Activated T-helper 1 cell treated with anti-CD3 and anti-CD28 coated beads, Interleukin-12 subunit alpha, Interleukin-12 subunit beta, Interleukin-2, Interleukin-4 antibody, amounts not matched to agents 30 ng/mL and 10 ng/mL and 1 ng/mL, durations not matched to agents 14 hours and 24 hours and 36 hours (primary cell): ENCODE data around the gene PNLDC1. TPM values are rescaled to one million over a fixed set of nuclear protein-coding genes. Genes with fewer than 3 reads are reported as not detected.

Experiments used
- DNase-seq: peaks from one replicate; pipeline ENCODE4 v3.0.0; 2021; ENCODE audit warnings: low spot score
- H3K27ac Mint-ChIP-seq: one replicate; pipeline ENCODE4 v1.8.0; 2021; ENCODE audit warnings: mild to moderate bottlenecking, mixed read lengths
- H3K27me3 Mint-ChIP-seq: one replicate; pipeline ENCODE4 v1.8.0; 2022; ENCODE audit warnings: mild to moderate bottlenecking, moderate library complexity, mixed read lengths; ENCODE audit not compliant: insufficient read depth
- H3K36me3 Mint-ChIP-seq: one replicate; pipeline ENCODE4 v1.8.0; 2021; ENCODE audit warnings: low read depth, mixed read lengths
- H3K4me1 Mint-ChIP-seq: one replicate; pipeline ENCODE4 v1.8.0; 2021; ENCODE audit warnings: low read depth, mixed read lengths
- H3K4me3 Mint-ChIP-seq: one replicate; pipeline ENCODE4 v1.8.0; 2021; ENCODE audit warnings: mild to moderate bottlenecking, moderate library complexity, mixed read lengths
- H3K9me3 Mint-ChIP-seq: one replicate; pipeline ENCODE4 v1.8.0; 2021; ENCODE audit warnings: mixed read lengths
- intact Hi-C: fragments of 100-400 bp; cut with micrococcal nuclease; formaldehyde crosslinking; loops from one replicate; pipeline ENCODE4 v1.15.1; 2024
- total RNA-seq: library from RNA; stranded (reverse); gene quantifications from 2 replicates; pipeline ENCODE4 v1.2.3, GENCODE V29; 2022

The PNLDC1 gene
- total RNA-seq, 1 donor from 2014 or later: 0.78 TPM

- Mint-ChIP-seq H3K36me3 (peaks cover 40% of the 10 kb centered on the region), H3K4me3 (peak within 1 kb of the TSS; percentile 97), H3K4me1 (peaks cover 45% of the 10 kb centered on the region), H3K27me3 (no peaks in the 10 kb centered on the region), H3K27ac (peak within 1 kb of the TSS; percentile 93), H3K9me3 (no peaks in the 10 kb centered on the region)
- intact Hi-C loops: loop anchor here (1.0 to 5.0 kb wide), 5 partner anchors 15 to 910 kb away; partner anchors contain the start of genes SOD2 and TCP1
- peak; percentile 94 for DNase-seq
Observed at GRCh38 chr6:159761873-159762680, 38.0 kb upstream of the PNLDC1 start, which contains the start of gene ACAT2. Gene ACAT2 (plus strand): TSS chr6:159762045. CDS start chr6:159762088, 43 bp downstream.

- no peak for DNase-seq
- peaks cover 43% of the 10 kb centered on the region for H3K36me3 Mint-ChIP-seq
Observed at GRCh38 chr6:159762681-159763293, 37.3 kb upstream of the PNLDC1 start.

GRCh38 chr6:159766906-159767305 is 33.2 kb upstream of the PNLDC1 start:
- Mint-ChIP-seq H3K27ac (peak overlapping the region; percentile 65), H3K36me3 (peaks cover 58% of the 10 kb centered on the region), H3K9me3 (no peaks in the 10 kb centered on the region), H3K4me1 (peaks cover 38% of the 10 kb centered on the region), H3K4me3 (no peak overlapping the region), H3K27me3 (no peaks in the 10 kb centered on the region)
- intact Hi-C loops: no loop called here
- DNase-seq: no peak

More at GRCh38 chr6:159762681-159763293, 37.3 kb upstream of the PNLDC1 start:
- H3K9me3 Mint-ChIP-seq: no peaks in the 10 kb centered on the region
- intact Hi-C loops: loop anchor here (1.0 to 5.0 kb wide), 4 partner anchors 27 to 910 kb away; partner anchors contain the start of genes SOD2 and TCP1
- H3K27me3 Mint-ChIP-seq: no peaks in the 10 kb centered on the region
- H3K4me1 Mint-ChIP-seq: peaks cover 46% of the 10 kb centered on the region
- H3K4me3 Mint-ChIP-seq: peak overlapping the region; percentile 97
- peak overlapping the region; percentile 92 for H3K27ac Mint-ChIP-seq

- H3K4me1 Mint-ChIP-seq: peaks cover 30% of the 10 kb centered on the region
- no peak for DNase-seq
- H3K4me3 Mint-ChIP-seq: no peak overlapping the region
- H3K9me3 Mint-ChIP-seq: no peaks in the 10 kb centered on the region
- H3K36me3 Mint-ChIP-seq: peaks cover 70% of the 10 kb centered on the region
- intact Hi-C loops: no loop called here
- no peaks in the 10 kb centered on the region for H3K27me3 Mint-ChIP-seq
- H3K27ac Mint-ChIP-seq: peak overlapping the region; percentile 81
Observed at GRCh38 chr6:159769470-159769869, 30.6 kb upstream of the PNLDC1 start.

GRCh38 chr6:159772196-159772595 is 27.9 kb upstream of the PNLDC1 start:
- H3K27ac Mint-ChIP-seq: no peak overlapping the region
- H3K4me1 Mint-ChIP-seq: peaks cover 15% of the 10 kb centered on the region
- DNase-seq: no peak
- intact Hi-C loops: no loop called here
- H3K4me3 Mint-ChIP-seq: no peak overlapping the region
- H3K27me3 Mint-ChIP-seq: no peaks in the 10 kb centered on the region
- H3K36me3 Mint-ChIP-seq: peaks cover 68% of the 10 kb centered on the region
- H3K9me3 Mint-ChIP-seq: no peaks in the 10 kb centered on the region

- Mint-ChIP-seq H3K4me3 (no peak overlapping the region), H3K4me1 (peaks cover 14% of the 10 kb centered on the region), H3K27me3 (no peaks in the 10 kb centered on the region), H3K36me3 (peaks cover 64% of the 10 kb centered on the region), H3K27ac (no peak overlapping the region), H3K9me3 (no peaks in the 10 kb centered on the region)
- DNase-seq: no peak
- intact Hi-C loops: no loop called here
Observed at GRCh38 chr6:159777240-159777904, 22.7 kb upstream of the PNLDC1 start.

- H3K27ac Mint-ChIP-seq: no peak overlapping the region
- peaks cover 21% of the 10 kb centered on the region for H3K4me1 Mint-ChIP-seq
- H3K9me3 Mint-ChIP-seq: no peaks in the 10 kb centered on the region
- no peak for DNase-seq
- peaks cover 70% of the 10 kb centered on the region for H3K36me3 Mint-ChIP-seq
- intact Hi-C loops: no loop called here
- H3K27me3 Mint-ChIP-seq: no peaks in the 10 kb centered on the region
- H3K4me3 Mint-ChIP-seq: no peak overlapping the region
Observed at GRCh38 chr6:159778131-159778530, 21.9 kb upstream of the PNLDC1 start.

- peaks cover 22% of the 10 kb centered on the region for H3K4me1 Mint-ChIP-seq
- H3K36me3 Mint-ChIP-seq: peaks cover 68% of the 10 kb centered on the region
- H3K9me3 Mint-ChIP-seq: no peaks in the 10 kb centered on the region
- H3K27me3 Mint-ChIP-seq: no peaks in the 10 kb centered on the region
- intact Hi-C loops: no loop called here
- no peak for DNase-seq
- H3K4me3 Mint-ChIP-seq: no peak overlapping the region
- no peak overlapping the region for H3K27ac Mint-ChIP-seq
Observed at GRCh38 chr6:159778542-159779103, 21.5 kb upstream of the PNLDC1 start.

GRCh38 chr6:159788276-159788675 is 11.8 kb upstream of the PNLDC1 start:
- Mint-ChIP-seq H3K9me3 (no peaks in the 10 kb centered on the region), H3K4me3 (peak overlapping the region; percentile 96), H3K36me3 (peaks cover 57% of the 10 kb centered on the region), H3K4me1 (peaks cover 60% of the 10 kb centered on the region), H3K27me3 (no peaks in the 10 kb centered on the region), H3K27ac (peak overlapping the region; percentile 86)
- peak; percentile 4 for DNase-seq
- intact Hi-C loops: loop anchor here (2.0 to 5.0 kb wide), 3 partner anchors 36 to 971 kb away; partner anchors contain the start of gene EZR

- Mint-ChIP-seq H3K27me3 (no peaks in the 10 kb centered on the region), H3K9me3 (no peaks in the 10 kb centered on the region), H3K4me1 (peaks cover 61% of the 10 kb centered on the region), H3K4me3 (peak overlapping the region; percentile 96), H3K27ac (peak overlapping the region; percentile 86), H3K36me3 (peaks cover 55% of the 10 kb centered on the region)
- intact Hi-C loops: loop anchor here (1.0 to 5.0 kb wide), 7 partner anchors 27 to 972 kb away; partner anchors contain the start of genes ACAT2, EZR, SOD2 and WTAP
- DNase-seq: peak; percentile 15
Observed at GRCh38 chr6:159788753-159789376, 11.2 kb upstream of the PNLDC1 start.

GRCh38 chr6:159789377-159790148 is 10.5 kb upstream of the PNLDC1 start, which contains the start of gene TCP1:
Gene TCP1 (minus strand): TSS chr6:159789602. CDS start chr6:159789468, 134 bp downstream.
- DNase-seq: peak; percentile 99
- Mint-ChIP-seq H3K4me3 (peak within 1 kb of the TSS; percentile 96), H3K27me3 (no peaks in the 10 kb centered on the region), H3K36me3 (peaks cover 60% of the 10 kb centered on the region), H3K9me3 (no peaks in the 10 kb centered on the region), H3K27ac (peak within 1 kb of the TSS; percentile 98), H3K4me1 (peaks cover 67% of the 10 kb centered on the region)
- intact Hi-C loops: loop anchor here (1.0 to 10.0 kb wide), 13 partner anchors 27 to 972 kb away; partner anchors contain the start of genes ACAT2, EZR, SOD2 and WTAP
